Forelimb muscle (tissue), 1 donor: ENCODE results near the gene VAMP4. TPM values are rescaled to one million over a fixed set of nuclear protein-coding genes. Genes with fewer than 3 reads are reported as not detected.

Source experiments
- polyA plus RNA-seq: library from polyadenylated mRNA; unstranded; fragments of 120-200 nt; gene quantifications from one replicate; pipeline ENCODE4 v1.2.1, GENCODE V29; 2013; ENCODE audit not compliant: insufficient read length

Gene VAMP4
- polyA plus RNA-seq, 1 donor: 7.8 TPM

Other genes starting within 250 kb of the VAMP4 start
- gene MYOCOS, start 119.8 kb downstream of the VAMP4 start, polyA plus RNA-seq: not detected
- 4.5 TPM for gene MYOC, start 89.4 kb downstream of the VAMP4 start, polyA plus RNA-seq
- 22.9 TPM for gene METTL13, start 39.6 kb upstream of the VAMP4 start, polyA plus RNA-seq
- gene DNM3, start 99.4 kb upstream of the VAMP4 start, polyA plus RNA-seq: 3.0 TPM